SK-N-MC (cell line): ENCODE measurements around the gene TAS2R40.

Experiments
- EZH2 ChIP-seq: fragments of 200-600 bp; sonication (generic); IDR thresholded peaks from one replicate; pipeline ENCODE4 v1.6.1; 2017; ENCODE audit warnings: antibody characterized with exemption
- FOXP2 ChIP-seq: optimal IDR thresholded peaks from 2 replicates; pipeline ENCODE3; 2011; ENCODE audit warnings: mild to moderate bottlenecking, moderate library complexity; ENCODE audit not compliant: insufficient read depth; ENCODE audit errors: extremely low read length, control extremely low read depth
- POLR2AphosphoS5 ChIP-seq: IDR thresholded peaks from 2 replicates; pipeline ENCODE4 v1.6.1; 2012; ENCODE audit warnings: mild to moderate bottlenecking, low read depth, low read length, borderline replicate concordance

DNA sequence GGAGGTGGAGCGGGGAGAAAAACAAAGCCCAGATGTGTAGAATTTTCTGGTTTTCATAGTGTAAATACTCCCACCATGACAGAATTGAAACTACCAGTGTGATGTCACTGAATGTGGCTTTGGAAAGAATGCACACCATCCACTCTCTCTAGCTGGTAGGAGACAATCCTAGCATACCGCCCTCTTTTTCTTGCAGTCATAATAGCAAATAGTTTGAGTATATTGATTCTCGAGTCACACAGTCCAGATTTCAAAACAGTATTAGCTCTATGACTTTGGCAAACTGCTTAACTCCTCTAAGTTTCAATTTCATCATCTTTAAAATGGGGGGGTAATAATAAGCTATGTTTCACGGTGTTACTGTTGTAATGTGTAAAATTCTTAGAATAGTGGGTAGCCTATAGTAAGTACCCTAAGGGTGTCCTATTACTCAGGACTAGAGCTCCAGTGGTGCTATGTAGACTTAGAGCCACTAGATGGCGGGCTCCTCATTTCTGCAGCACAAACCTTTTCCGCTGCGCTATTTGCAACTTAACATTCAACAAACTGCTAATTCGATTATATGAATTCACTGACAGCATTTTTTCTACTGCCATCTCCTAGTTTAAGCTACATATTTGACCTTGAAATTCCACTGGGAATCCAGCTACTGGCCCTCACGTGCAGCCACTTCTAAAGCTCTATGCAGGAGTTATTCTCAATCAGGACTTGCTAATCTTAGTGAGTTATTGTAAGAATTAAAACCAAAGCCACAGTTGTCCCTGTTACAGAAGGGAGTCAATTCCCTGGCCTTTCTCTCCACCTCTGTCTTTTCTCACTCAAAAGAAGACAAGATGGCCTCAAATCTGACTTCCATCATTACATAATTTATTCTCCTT is 18.7 kb downstream of the TAS2R40 start:
- TF ChIP-seq POLR2AphosphoS5 (no peak), EZH2 (no peak), FOXP2 (no peak)
